GM21360 (cell line): ENCODE data around the gene TLCD4.
A peak's percentile ranks its signal among the peaks of the same experiment; 100 is the strongest.
"Not testable (repeated sequence)": the region's sequence is repeated elsewhere in the genome, so short reads cannot be mapped to it uniquely, and the experiment has no call there.

ENCODE experiments used
- ATAC-seq: cut with Tn5 transposase; IDR thresholded peaks from one replicate; pipeline ENCODE4 v1.9.1; 2021; ENCODE audit warnings: mild to moderate bottlenecking, moderate library complexity; ENCODE audit not compliant: unreplicated experiment

The TLCD4 gene

GRCh38 chr1:95117207-95118066 lies at the start of gene TLCD4:
TLCD4 (plus strand) TSS chr1:95117355; CDS start chr1:95143902, 26,547 bp downstream.
- peak; percentile 49 for ATAC-seq

GRCh38 chr1:95067568-95067967 lies 49.6 kb upstream of the TLCD4 start:
- no peak for ATAC-seq

GRCh38 chr1:95068956-95069709 lies 48.0 kb upstream of the TLCD4 start:
- no peak for ATAC-seq

- ATAC-seq, result no peak
Measured at GRCh38 chr1:95069710-95070093, 47.5 kb upstream of the TLCD4 start.

GRCh38 chr1:95071539-95071938 lies 45.6 kb upstream of the TLCD4 start:
- no peak for ATAC-seq

- no peak for ATAC-seq
Measured at GRCh38 chr1:95072117-95072516, 45.0 kb upstream of the TLCD4 start.

GRCh38 chr1:95072532-95073419 lies 44.4 kb upstream of the TLCD4 start, which contains the start of gene ALG14:
ALG14 (minus strand) TSS chr1:95072951; CDS start chr1:95072898, 53 bp downstream.
- peak; percentile 98 for ATAC-seq

- ATAC-seq, result no peak
Measured at GRCh38 chr1:95073446-95073845, 43.7 kb upstream of the TLCD4 start.

- no peak for ATAC-seq
Measured at GRCh38 chr1:95076034-95076433, 41.1 kb upstream of the TLCD4 start.

- no peak for ATAC-seq
Measured at GRCh38 chr1:95080446-95080845, 36.7 kb upstream of the TLCD4 start.

- ATAC-seq, result no peak
Measured at GRCh38 chr1:95080879-95081278, 36.3 kb upstream of the TLCD4 start.

- ATAC-seq, result peak; percentile 76
Measured at GRCh38 chr1:95084317-95085176, 32.6 kb upstream of the TLCD4 start.

- ATAC-seq, result no peak
Measured at GRCh38 chr1:95085376-95085775, 31.8 kb upstream of the TLCD4 start.

- no peak for ATAC-seq
Measured at GRCh38 chr1:95086949-95087533, 30.1 kb upstream of the TLCD4 start.

GRCh38 chr1:95088303-95088702 lies 28.9 kb upstream of the TLCD4 start:
- ATAC-seq, result no peak

GRCh38 chr1:95089650-95090287 lies 27.4 kb upstream of the TLCD4 start:
- ATAC-seq, result no peak

- not testable (repeated sequence) for ATAC-seq
Measured at GRCh38 chr1:95091290-95091689, 25.9 kb upstream of the TLCD4 start.

GRCh38 chr1:95092891-95093290 lies 24.3 kb upstream of the TLCD4 start:
- not testable (repeated sequence) for ATAC-seq

GRCh38 chr1:95093296-95093695 lies 23.9 kb upstream of the TLCD4 start:
- no peak for ATAC-seq
